Erythroblast (primary cell): ENCODE results near the gene MAP1LC3B2.

Experiments
- DNase-seq, 2 experiments: peaks; one replicate each; lab custom pipeline; 2025; lab: John Stamatoyannopoulos, UW
- GATA1 ChIP-seq: IDR thresholded peaks from 2 replicates; pipeline ENCODE4 v1.6.1; 2011; ENCODE audit warnings: low read depth, mild to moderate bottlenecking, control low read depth, low read length, moderate library complexity
- POLR2A ChIP-seq: IDR thresholded peaks from 2 replicates; pipeline ENCODE4 v1.6.1; 2011; ENCODE audit warnings: mild to moderate bottlenecking, low read length

The MAP1LC3B2 gene

DNA sequence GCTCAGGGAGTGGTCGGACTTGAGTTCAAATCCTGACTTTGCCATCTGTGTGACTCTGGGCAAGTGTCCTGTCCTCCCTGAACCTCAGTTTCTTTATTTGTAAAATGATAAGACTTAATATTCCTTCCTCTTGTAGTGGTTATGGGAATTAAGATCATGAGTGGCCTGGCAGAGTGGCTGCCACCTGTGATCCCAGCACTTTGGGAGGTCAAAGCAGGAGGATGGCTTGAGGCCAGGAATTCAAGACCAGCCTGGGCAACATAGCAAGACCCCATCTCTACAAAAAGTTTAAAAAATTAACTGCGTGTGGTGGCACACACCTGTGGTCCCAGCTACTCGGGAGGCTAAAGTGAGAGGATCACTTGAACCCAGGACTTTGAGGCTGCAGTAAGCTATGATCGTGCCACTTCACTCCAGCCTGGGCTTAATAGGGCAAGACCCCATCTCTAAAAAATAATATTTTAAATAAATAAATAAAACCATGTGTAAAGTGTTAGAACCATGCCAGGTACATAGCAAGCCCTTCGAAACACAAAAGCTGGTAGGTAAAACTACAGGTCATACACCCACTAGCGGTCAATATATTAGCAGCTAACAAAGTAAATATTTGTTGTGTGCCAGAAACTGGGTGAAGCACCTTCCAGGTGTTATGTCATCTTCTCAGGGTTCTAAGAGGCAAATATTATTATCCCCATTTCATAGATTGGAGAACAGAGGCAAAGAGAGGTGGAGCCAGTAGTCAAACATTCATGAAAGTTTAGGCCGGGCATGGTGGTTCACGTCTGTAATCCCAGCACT is 17.4 kb upstream of the MAP1LC3B2 start:
- no peak for DNase-seq
- TF ChIP-seq POLR2A (no peak), GATA1 (no peak)

DNA sequence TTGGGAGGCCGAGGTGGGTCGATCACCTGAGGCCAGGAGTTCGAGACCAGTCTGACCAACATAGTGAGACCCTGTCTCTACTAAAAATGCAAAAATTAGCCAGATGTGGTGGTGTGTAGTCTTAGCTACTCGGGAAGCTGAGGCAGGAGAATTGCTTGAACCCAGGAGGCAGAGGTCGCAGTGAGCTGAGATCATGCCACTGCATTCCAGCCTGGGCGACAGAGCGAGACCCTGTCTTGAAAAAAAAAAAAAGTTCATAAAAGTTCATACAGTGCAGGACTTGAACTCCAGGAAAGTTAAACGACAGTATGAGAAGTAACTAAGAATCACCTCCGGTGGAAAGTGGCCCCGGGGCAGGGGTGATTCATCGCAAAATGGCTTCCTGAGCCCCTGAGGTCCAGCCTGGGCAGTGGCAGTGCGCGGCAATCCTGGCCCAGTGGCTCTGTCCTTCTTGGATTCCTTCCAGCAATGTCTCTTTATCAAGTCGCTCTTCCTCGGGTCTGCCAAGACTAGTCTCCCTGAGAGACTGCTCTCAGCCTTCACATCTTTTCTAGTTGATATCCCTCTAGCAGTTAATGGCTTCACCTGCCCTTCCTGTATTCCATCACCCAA is 16.7 kb upstream of the MAP1LC3B2 start:
- no peak for TF ChIP-seq GATA1
- TF ChIP-seq POLR2A, result no peak
- peak; percentile 15 to 43 for DNase-seq

DNA sequence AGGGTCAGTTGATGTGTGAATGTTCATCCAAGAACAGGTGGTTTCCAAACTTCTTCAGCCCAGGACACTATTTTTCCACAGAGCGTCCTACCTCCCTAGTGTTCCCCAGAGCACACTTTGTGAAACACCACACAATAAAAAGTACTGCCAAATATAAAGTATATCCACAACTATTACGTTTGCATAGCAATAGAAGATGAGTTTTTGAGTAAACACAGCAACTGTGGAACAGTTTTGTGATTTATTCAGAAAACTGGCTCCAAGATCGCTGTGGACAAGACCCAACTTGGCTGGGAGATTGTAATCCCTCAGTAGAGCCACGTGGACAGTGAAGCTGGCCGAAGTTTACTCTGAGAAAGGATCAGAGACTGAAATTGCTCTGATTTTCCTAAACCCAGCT is 14.5 kb upstream of the MAP1LC3B2 start:
- TF ChIP-seq POLR2A (no peak), GATA1 (no peak)
- no peak for DNase-seq

DNA sequence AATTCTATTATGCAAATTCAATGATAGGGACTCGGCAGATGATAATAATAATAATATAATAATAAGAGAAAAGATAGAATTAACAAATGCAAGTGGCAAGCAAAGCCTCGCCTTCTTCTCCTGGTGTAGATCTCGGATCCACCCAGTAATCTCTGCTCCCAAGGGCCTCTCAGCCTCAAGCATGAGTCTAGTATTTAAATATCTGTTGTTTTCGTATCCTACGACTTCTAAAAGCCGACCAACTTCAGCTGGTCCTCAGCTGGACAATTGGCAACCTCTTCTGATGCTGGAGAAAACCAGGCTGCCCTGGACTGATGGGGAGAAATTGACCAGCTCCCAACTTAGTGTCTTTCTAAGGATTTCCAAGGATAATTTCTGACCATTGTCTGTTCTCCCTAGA is 14.0 kb upstream of the MAP1LC3B2 start:
- DNase-seq, result no peak
- TF ChIP-seq GATA1, result no peak
- no peak for TF ChIP-seq POLR2A

DNA sequence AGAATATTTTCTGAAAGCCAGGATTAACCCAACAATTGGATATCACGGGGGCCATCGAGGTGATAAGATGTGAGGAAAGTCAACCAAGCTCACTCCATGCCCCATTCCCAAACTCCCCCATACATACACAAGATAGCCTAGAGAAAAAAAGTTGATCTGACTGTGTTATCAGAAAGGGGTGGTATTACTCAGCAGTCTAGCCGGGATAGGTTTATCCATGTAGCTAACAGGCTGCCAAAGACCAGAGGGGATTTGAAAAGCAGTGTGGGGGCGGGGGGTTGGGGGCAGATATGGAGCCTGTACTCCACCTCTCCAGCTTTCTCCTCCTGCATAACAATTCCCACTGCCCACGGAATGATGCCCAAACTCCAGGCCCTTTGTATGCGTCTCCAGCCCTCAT is 13.2 kb upstream of the MAP1LC3B2 start:
- TF ChIP-seq GATA1, result no peak
- TF ChIP-seq POLR2A, result no peak
- DNase-seq, result peak; percentile 10 to 19

DNA sequence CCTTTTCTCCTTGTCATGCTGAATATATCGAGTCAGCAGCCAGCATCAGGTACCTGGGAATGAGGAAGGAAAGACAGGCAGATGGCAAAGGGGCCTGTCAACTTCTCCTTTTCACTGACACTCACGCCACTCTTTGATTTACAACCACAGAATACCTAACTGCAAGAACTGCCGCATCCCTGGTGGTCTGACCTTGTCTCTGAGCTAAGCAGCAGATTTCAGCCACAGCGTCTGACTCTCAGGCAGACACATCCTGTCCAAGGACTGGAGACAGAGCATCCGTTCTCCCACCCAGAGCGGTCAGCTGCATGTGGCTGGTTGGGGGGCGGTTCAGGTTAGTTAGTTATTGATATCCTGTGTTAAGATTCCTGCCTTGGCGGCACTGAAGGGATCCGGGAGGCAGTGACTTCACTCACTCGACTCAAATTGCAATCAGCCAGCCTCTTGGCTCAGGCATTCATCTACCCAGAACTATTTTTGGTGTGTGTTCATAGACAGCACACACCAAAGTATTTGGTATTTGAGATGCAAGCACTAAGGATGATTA is 11.2 kb upstream of the MAP1LC3B2 start:
- DNase-seq, result no peak
- TF ChIP-seq GATA1, result no peak
- TF ChIP-seq POLR2A, result no peak

DNA sequence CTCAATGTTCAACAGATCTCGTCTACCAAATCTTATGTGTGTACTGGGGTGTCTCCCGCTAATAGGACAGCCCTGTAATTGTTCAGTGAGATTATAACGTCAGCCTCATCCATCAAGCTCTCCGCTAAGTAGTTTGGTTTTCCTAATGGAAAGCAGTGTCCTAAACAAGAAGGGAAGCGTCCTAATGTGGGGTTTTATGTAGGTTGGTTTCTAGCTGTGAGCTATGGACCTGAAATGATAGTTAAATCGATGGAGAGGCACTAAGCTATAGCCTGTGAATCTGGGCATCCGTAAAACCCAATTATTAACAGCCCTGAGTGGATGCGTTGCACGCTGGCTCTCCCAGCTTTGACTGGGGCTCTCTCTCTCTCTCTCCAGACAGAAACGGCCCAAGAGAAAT is 9.2 kb upstream of the MAP1LC3B2 start:
- TF ChIP-seq GATA1, result no peak
- no peak for TF ChIP-seq POLR2A
- DNase-seq, result no peak

DNA sequence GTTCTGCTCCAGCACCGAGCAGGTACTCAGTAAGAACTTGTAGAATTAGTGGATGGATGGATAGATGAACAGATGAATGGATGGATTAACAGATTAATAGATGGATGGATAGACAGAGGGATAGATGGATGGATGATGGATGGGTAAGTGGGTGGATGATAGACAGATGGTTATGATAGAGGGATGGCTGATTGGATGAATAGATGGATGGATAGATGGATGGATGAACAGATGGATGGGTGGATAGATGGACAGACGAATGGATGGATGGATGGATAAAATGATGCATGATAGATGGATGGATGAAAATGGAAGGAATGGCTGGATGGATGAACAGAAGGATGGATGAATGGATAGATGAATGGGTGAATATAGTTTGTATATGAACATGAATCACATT is 8.0 kb upstream of the MAP1LC3B2 start:
- DNase-seq, result no peak
- TF ChIP-seq GATA1, result no peak
- no peak for TF ChIP-seq POLR2A

DNA sequence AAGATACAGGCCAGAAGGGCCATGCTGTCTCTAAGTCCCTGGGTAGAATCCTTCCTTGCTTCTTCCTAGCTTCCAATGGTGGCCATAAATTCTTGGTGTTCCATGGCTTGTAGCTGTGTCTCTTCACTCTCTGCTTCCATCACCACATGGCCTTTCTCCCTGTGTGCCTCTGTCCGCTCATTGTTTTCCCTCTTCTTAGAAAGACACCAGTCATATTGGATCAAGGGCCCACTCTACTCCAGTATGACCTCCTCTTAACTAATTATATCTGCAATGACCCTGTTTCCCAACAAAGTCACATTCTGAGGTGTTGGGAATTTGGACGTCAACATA is 7.6 kb upstream of the MAP1LC3B2 start:
- TF ChIP-seq POLR2A (no peak), GATA1 (no peak)
- DNase-seq, result no peak

DNA sequence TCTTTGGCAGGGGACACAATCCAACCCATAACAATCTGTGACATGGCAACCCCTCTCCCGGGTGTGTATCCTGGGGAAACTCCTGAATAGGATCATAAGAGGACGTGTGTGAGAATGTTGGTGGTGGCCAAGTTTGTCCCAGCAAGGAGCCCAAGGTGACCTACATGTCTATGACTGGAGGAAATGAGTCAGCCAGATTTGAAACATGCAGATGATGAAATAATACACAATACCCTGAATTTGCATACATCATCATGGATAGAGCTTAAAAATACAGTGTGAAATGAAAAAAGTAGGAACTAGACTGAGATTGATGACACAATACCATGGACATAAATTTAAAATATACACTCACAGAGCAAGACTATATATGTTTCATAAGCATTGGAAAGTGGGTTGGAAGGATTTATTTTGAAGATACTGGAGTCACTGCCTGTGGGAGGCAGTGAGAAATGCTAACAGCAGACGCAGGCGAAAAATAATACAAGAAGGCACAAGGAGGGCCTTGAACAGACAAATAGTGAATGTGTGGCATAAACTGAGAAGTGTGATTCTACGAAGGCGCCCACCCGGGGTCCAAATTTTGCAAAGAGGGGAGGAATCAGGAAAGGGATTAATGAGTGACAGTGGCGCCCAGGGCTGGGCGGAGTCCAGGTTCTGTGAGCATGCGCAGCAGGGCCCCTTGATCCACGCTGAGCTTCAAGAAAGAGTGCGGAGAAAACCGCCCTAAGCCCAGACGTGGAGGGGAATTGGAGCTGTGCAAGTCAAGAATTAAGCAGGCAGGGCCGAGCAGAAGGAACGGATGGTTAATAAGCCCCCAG is 7.0 kb upstream of the MAP1LC3B2 start:
- TF ChIP-seq POLR2A, result no peak
- no peak for TF ChIP-seq GATA1
- DNase-seq, result peak; percentile 18 to 58

DNA sequence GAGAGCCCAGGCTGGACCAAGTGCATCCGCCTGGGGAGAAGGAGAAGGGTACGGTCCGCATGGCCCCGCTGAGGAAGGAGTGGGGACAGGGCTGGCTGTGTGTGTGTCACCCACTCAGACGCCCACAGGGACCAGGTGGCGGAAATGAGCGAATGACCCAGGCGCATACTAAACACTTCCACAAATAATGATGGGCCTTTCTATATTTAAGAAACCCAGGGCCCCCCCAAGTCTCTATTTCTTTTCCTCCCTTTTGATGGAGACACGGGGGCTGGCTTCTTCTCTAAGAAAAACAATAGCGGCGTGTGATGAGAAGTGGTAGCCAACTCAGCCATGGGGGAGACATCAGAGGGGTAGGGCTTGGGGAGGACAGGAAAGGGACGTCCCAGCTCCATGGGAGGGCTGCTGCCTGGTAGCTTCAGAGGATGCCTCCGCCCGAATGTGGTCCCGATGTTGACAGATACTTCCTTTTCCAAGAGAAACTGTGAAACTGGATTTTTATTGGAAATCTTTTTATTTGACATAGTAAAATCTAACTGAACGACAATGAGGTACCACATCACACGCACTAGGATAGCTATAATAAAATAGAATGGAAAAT is 6.3 kb upstream of the MAP1LC3B2 start:
- DNase-seq, result no peak
- TF ChIP-seq GATA1 (no peak), POLR2A (no peak)

DNA sequence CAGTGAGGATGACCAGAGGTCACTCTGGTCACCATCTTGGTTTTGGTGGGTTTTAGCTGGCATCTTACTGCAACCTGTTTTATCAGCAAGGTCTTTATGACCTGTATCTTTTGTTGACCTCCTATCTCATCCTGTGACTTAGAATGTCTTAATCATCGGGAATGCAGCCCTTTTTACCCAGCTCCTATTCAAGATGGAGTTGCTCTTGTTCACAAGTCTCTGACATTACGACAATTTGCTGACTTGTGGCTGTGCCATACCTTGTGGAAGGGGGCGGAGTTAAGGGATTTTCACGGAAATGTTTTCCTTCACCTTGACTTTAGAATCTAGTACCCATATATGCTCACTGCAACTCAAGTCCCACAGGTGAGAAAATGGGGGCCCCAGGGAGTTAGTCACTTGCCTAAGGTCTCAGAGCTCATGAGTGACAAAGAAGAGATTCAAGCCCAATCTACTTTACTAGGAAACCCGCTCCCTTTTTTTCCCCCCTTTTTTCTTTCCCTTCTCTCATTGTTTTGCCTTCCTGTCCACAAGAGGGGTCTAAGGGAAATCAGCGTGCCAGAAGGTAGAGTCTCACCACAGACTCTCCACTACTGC is 2.7 kb upstream of the MAP1LC3B2 start:
- no peak for DNase-seq
- no peak for TF ChIP-seq GATA1
- TF ChIP-seq POLR2A, result no peak

DNA sequence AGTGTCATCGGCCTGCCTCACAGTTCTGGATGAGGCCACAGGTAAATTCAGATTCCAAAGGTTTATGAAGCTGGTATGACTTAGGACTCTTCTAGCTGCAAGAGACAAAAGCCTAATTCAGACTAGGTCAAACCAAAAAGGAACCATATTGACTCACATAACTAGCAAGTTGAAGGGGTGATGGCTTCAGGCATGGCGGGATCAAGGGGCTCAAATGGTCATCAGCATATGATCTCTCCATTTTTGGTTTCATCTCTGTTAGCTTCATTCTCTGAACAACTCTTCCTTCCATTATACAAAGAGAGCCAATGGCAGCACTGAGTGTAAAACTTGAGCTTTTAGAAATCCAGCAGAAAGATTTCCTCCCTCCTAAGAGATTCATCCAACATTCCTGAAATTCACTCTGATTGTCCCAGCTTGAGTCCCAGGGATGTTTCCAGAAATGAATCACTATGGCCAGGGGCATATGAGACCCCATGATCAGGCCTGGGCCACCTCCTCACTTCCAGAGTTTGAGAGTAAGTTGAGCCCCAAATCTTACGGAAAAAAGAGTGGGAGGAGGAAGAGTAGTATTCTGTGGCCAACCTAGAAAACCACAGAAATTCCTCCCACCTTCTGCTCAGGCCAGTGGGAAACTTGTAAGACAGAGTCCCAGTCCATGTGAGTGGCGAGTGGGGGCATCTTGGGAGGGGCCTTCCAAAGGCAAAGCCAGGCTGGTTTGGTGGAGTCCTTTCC is 2.0 kb upstream of the MAP1LC3B2 start:
- TF ChIP-seq POLR2A (no peak), GATA1 (no peak)

More for the DNA sequence above, 2.0 kb upstream of the MAP1LC3B2 start:
- no peak for DNase-seq
